ENCODE results near the gene OR4X1. TPM values are rescaled to one million over a fixed set of nuclear protein-coding genes. Genes with fewer than 3 reads are reported as not detected.

Gene OR4X1
- total and polyA plus RNA-seq, 10 of the 15 experiments (the other 5 are each of a cell fraction or from before 2014, with no cell fraction given) = not detected

Other genes starting within 250 kb of the OR4X1 start
- not detected in 2 replicates for gene OR4B1, start 47.1 kb upstream of the OR4X1 start, total RNA-seq (2014; rRNA removed)
- not detected in 2 replicates for gene OR4B1, start 47.1 kb upstream of the OR4X1 start, total RNA-seq (2014; rRNA removed; fragmentation: Illumina TruSeq; extraction: Trizol)
- not detected in 2 replicates for gene OR4B1, start 47.1 kb upstream of the OR4X1 start, total RNA-seq (2021)
- not detected in 2 replicates for gene OR4B1, start 47.1 kb upstream of the OR4X1 start, polyA plus RNA-seq (2011; rRNA removed)
- not detected in 2 replicates for gene OR4B1, start 47.1 kb upstream of the OR4X1 start, polyA plus RNA-seq (2014; fragmentation: Illumina TruSeq; extraction: Trizol)
- not detected for gene OR4B1, start 47.1 kb upstream of the OR4X1 start, polyA plus RNA-seq (2014; fragmentation: Nextera tagmentation; extraction: Ambion mirVana)
- not detected in 2 replicates for gene OR4B1, start 47.1 kb upstream of the OR4X1 start, polyA plus RNA-seq (2014; rRNA removed)
- gene OR4B1, start 47.1 kb upstream of the OR4X1 start, polyA plus RNA-seq (2016; fragmentation: Nextera tagmentation; extraction: Ambion mirVana) = not detected
- not detected in 2 replicates for gene OR4X2, start 18.8 kb upstream of the OR4X1 start, total RNA-seq (2014; rRNA removed)
- not detected in 2 replicates for gene OR4X2, start 18.8 kb upstream of the OR4X1 start, total RNA-seq (2014; rRNA removed; fragmentation: Illumina TruSeq; extraction: Trizol)
- gene OR4X2, start 18.8 kb upstream of the OR4X1 start, total RNA-seq (2021) = not detected in 2 replicates
- not detected in 2 replicates for gene OR4X2, start 18.8 kb upstream of the OR4X1 start, polyA plus RNA-seq (2011; rRNA removed)
- gene OR4X2, start 18.8 kb upstream of the OR4X1 start, polyA plus RNA-seq (2014; fragmentation: Illumina TruSeq; extraction: Trizol) = not detected in 2 replicates
- gene OR4X2, start 18.8 kb upstream of the OR4X1 start, polyA plus RNA-seq (2014; fragmentation: Nextera tagmentation; extraction: Ambion mirVana) = not detected
- not detected in 2 replicates for gene OR4X2, start 18.8 kb upstream of the OR4X1 start, polyA plus RNA-seq (2014; rRNA removed)
- gene OR4X2, start 18.8 kb upstream of the OR4X1 start, polyA plus RNA-seq (2016; fragmentation: Nextera tagmentation; extraction: Ambion mirVana) = not detected
- not detected in 2 replicates for gene OR4S1, start 42.4 kb downstream of the OR4X1 start, total RNA-seq (2014; rRNA removed)
- not detected in 2 replicates for gene OR4S1, start 42.4 kb downstream of the OR4X1 start, total RNA-seq (2014; rRNA removed; fragmentation: Illumina TruSeq; extraction: Trizol)
- not detected in 2 replicates for gene OR4S1, start 42.4 kb downstream of the OR4X1 start, total RNA-seq (2021)
- not detected in 2 replicates for gene OR4S1, start 42.4 kb downstream of the OR4X1 start, polyA plus RNA-seq (2011; rRNA removed)
- gene OR4S1, start 42.4 kb downstream of the OR4X1 start, polyA plus RNA-seq (2014; fragmentation: Illumina TruSeq; extraction: Trizol) = not detected in 2 replicates
- not detected for gene OR4S1, start 42.4 kb downstream of the OR4X1 start, polyA plus RNA-seq (2014; fragmentation: Nextera tagmentation; extraction: Ambion mirVana)
- not detected in 2 replicates for gene OR4S1, start 42.4 kb downstream of the OR4X1 start, polyA plus RNA-seq (2014; rRNA removed)
- not detected for gene OR4S1, start 42.4 kb downstream of the OR4X1 start, polyA plus RNA-seq (2016; fragmentation: Nextera tagmentation; extraction: Ambion mirVana)
- gene OR4C3, start 61.1 kb downstream of the OR4X1 start, total RNA-seq (2014; rRNA removed) = not detected in 2 replicates
- not detected in 2 replicates for gene OR4C3, start 61.1 kb downstream of the OR4X1 start, total RNA-seq (2014; rRNA removed; fragmentation: Illumina TruSeq; extraction: Trizol)
- gene OR4C3, start 61.1 kb downstream of the OR4X1 start, total RNA-seq (2021) = not detected in 2 replicates
- gene OR4C3, start 61.1 kb downstream of the OR4X1 start, polyA plus RNA-seq (2011; rRNA removed) = not detected in 2 replicates
- gene OR4C3, start 61.1 kb downstream of the OR4X1 start, polyA plus RNA-seq (2014; fragmentation: Illumina TruSeq; extraction: Trizol) = not detected in 2 replicates
- gene OR4C3, start 61.1 kb downstream of the OR4X1 start, polyA plus RNA-seq (2014; fragmentation: Nextera tagmentation; extraction: Ambion mirVana) = not detected
- gene OR4C3, start 61.1 kb downstream of the OR4X1 start, polyA plus RNA-seq (2014; rRNA removed) = not detected in 2 replicates
- gene OR4C3, start 61.1 kb downstream of the OR4X1 start, polyA plus RNA-seq (2016; fragmentation: Nextera tagmentation; extraction: Ambion mirVana) = not detected
- not detected in 2 replicates for gene OR4C5, start 102.6 kb downstream of the OR4X1 start, total RNA-seq (2014; rRNA removed)
- gene OR4C5, start 102.6 kb downstream of the OR4X1 start, total RNA-seq (2014; rRNA removed; fragmentation: Illumina TruSeq; extraction: Trizol) = not detected in 2 replicates
- gene OR4C5, start 102.6 kb downstream of the OR4X1 start, total RNA-seq (2021) = not detected in 2 replicates
- not detected in 2 replicates for gene OR4C5, start 102.6 kb downstream of the OR4X1 start, polyA plus RNA-seq (2011; rRNA removed)
- not detected in 2 replicates for gene OR4C5, start 102.6 kb downstream of the OR4X1 start, polyA plus RNA-seq (2014; fragmentation: Illumina TruSeq; extraction: Trizol)
- not detected for gene OR4C5, start 102.6 kb downstream of the OR4X1 start, polyA plus RNA-seq (2014; fragmentation: Nextera tagmentation; extraction: Ambion mirVana)
- gene OR4C5, start 102.6 kb downstream of the OR4X1 start, polyA plus RNA-seq (2014; rRNA removed) = not detected in 2 replicates
- gene OR4C5, start 102.6 kb downstream of the OR4X1 start, polyA plus RNA-seq (2016; fragmentation: Nextera tagmentation; extraction: Ambion mirVana) = not detected
- not detected in 2 replicates for gene OR4A47, start 224.9 kb downstream of the OR4X1 start, total RNA-seq (2014; rRNA removed)
- not detected in 2 replicates for gene OR4A47, start 224.9 kb downstream of the OR4X1 start, total RNA-seq (2014; rRNA removed; fragmentation: Illumina TruSeq; extraction: Trizol)
- gene OR4A47, start 224.9 kb downstream of the OR4X1 start, total RNA-seq (2021) = not detected in 2 replicates
- not detected in 2 replicates for gene OR4A47, start 224.9 kb downstream of the OR4X1 start, polyA plus RNA-seq (2011; rRNA removed)
- gene OR4A47, start 224.9 kb downstream of the OR4X1 start, polyA plus RNA-seq (2014; fragmentation: Illumina TruSeq; extraction: Trizol) = not detected in 2 replicates
- gene OR4A47, start 224.9 kb downstream of the OR4X1 start, polyA plus RNA-seq (2014; fragmentation: Nextera tagmentation; extraction: Ambion mirVana) = not detected
- gene OR4A47, start 224.9 kb downstream of the OR4X1 start, polyA plus RNA-seq (2014; rRNA removed) = not detected in 2 replicates
- not detected for gene OR4A47, start 224.9 kb downstream of the OR4X1 start, polyA plus RNA-seq (2016; fragmentation: Nextera tagmentation; extraction: Ambion mirVana)

All from GM12878 (cell line).